ENCODE measurements around the gene EYA2.

GRCh38 chr20:47216819-47217410 lies 322.3 kb downstream of the EYA2 start:
- TF ChIP-seq POLR2A (IDR thresholded peaks at IDR 0.05; ENCODE audit: low read depth, low read length): no peak
- TF ChIP-seq EZH2 (IDR thresholded peaks at IDR 0.05; ENCODE audit: borderline replicate concordance, low read depth, low read length, severe bottlenecking): no peak
- TF ChIP-seq POLR2AphosphoS5 (IDR thresholded peaks at IDR 0.05; ENCODE audit: insufficient read depth, low read depth, low read length): no peak

All from endothelial cell of umbilical vein (primary cell).